COLO668 (cell line): ENCODE results near the gene CHSY1.

Experiments used
- DNase-seq: peaks from one replicate; lab custom pipeline; 2025; ENCODE audit not compliant: unreplicated experiment; lab: John Stamatoyannopoulos, UW

The CHSY1 gene

DNA sequence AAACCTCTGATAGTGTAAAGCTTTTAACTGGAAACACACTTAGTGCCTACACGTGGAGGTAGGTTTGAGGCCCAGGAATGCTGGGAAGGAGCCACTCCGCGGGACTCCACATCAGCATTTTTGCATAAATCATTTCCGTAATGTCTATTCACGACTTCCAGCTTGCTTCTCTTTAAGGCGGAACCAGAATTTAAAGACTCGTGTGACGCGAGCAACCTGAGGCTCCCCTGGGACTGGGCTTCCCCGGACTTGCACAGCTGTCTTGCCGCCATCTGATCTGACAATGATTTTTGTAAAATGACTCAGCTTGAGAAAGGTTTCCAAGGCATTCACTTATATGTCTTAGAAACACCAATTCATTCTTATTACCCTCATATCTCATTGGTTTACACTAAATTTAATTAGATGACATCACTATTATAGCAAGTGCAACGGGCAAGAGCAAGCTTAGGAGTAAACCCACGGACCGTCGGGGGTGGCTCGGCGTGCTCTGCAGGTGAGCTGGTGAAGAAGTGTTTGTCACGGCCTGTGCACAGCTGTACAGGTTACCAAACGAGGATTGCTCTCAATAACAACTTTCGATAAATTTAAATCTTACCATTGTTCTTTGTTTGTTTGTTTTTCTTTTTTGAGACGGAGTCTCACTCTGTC is 95.2 kb downstream of the CHSY1 start:
- DNase-seq = no peak

GRCh38 chr15:101156061-101156460 is 95.8 kb downstream of the CHSY1 start:
- DNase-seq = no peak

DNA sequence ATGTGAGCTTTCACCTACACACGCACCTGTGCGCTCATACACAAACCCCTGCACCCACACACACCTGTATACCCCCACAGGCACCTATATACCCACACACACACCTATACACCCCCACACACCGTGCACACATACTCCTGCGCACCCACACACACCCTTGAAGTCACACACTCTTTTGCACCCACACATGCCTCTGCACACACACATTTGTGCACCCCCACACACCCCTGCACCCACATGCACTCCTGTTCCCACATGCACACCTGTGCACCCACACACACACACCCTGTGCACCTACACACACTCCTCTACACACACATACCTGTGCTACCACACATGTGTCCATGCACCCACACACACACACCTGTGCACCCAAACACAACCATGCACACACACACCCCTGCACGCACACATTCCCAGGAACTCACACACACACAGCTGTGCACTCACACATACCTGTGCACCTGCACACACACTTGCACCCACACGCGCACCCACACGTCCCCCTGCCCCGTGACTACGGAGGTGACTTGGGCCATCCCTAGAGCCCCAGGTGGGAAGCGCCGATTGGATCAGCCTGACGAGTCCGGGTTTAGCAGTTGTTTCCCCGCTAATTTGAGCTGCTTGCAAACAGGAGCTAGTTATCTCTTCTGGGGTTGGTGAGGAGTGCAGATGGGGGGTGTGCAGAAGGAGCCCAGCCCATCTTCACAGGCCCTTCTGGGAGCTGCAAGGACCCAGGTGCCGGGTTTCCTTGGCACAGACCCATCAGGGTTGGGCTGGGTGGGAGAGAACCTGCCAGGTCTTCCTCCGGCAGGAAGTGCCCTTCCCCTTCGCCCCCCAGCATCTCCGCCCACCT is 97.8 kb downstream of the CHSY1 start:
- DNase-seq = no peak

GRCh38 chr15:101152914-101153313 is 98.9 kb downstream of the CHSY1 start:
- no peak for DNase-seq

DNA sequence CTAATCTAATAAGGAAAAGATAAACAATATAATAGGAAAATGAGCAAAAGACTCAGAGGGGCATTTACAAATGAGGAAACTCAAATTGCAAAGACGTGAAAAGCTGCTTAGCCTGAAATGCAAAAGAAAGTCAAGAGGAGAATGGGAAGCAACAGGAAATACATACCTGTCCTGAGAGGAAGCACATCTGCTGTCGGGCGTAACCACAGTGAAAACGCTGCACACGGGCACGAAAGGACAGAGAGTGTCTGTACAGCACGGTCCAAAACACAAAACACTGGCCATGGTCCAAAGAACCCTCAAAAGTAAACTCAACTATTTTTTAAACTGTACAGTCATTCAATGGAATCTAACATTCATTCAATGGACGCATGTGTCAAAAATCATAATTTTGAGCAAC is 100.6 kb downstream of the CHSY1 start:
- DNase-seq = no peak

GRCh38 chr15:101150723-101151040 is 101.2 kb downstream of the CHSY1 start:
- DNase-seq = no peak

DNA sequence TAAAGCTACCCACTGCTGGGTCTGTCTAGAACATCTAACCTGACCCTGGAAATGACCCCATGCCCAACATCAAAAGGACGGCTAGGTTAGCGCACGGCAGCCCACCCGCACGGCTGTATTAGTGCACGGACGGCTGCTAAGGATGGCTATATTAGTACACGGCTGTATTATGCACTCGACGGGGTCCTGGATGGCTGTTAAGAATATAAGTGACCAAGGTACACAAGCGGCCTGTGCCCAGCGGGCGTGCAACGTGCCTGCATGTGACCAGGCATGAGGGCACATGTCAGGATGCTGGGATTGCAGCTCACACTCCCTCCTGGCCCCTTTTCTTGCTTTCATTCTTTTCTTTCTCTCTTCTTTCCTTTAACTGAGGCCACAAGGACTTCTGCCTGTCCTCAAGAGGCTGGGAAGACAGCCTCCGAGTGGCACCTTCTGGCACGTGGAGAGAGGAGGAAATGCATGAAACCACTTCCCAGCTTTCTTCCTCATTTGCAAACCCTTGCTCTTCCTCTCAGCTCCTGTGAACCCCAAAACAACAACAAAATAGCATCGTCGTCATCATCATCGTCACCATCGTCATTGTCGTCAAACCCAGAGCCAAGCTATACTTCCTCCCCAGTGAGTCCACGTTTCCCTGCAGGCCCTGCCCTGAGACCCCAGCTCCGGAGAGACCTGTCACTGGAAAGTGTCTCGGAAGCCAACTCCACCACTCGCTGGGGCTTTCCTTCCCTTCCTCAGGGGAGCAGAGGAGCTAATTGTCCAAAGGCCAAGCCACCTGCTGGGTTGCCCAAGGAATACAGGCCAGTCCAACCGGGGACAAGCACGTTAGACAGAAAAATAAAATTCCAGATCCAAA is 101.8 kb downstream of the CHSY1 start:
- no peak for DNase-seq

- no peak for DNase-seq
These were observed 102.8 kb downstream of the CHSY1 start for GRCh38 chr15:101148881-101149664.

GRCh38 chr15:101148166-101148880 is 103.5 kb downstream of the CHSY1 start:
- DNase-seq = no peak

DNA sequence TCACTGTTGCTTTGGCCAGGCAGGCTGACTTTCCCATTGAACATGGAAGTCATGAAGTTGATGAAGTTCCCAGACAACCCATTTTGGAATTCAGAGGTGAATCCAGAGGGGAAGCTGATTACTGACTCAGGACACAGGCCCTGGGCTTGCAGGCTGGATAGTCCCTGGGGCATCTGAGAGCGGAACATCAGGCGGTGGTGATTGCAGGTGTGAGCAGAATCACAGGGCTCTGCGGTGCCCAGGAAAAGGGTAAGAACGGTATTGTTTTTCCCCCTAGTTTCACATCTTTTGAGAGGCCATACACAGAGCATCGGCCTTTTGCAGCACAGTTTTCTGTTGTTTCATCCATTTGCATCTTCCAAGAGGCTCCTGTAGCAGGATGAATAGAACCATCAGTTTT is 104.7 kb downstream of the CHSY1 start:
- DNase-seq = no peak

DNA sequence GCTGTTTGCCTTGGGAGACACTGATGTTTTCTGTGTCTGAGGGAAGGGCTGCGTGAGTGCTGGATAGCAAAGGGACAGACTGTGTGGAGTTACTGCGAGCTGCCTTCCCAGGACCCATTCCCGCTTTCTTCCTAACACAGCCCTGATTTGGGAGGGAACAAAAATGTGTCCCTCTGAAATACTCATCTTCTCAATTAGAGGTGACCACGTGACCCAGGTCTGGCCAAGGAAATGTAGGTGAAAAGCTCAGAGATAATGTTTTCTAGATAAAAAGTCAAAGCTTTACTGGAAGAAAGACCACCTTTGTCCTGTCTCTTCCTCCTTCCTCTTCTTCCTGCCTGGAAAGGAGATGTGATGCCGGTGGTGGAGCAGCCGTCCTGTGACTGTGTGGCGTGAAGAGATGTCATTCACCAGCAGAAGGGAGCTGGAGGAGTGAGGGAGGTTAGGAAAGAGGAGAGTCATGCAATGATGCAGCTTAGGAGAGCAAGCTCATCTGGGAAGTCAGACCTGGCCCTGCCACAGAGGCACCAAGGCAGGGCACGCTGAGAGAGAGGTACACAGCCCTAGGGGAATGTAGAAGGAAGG is 105.6 kb downstream of the CHSY1 start:
- DNase-seq = no peak

DNA sequence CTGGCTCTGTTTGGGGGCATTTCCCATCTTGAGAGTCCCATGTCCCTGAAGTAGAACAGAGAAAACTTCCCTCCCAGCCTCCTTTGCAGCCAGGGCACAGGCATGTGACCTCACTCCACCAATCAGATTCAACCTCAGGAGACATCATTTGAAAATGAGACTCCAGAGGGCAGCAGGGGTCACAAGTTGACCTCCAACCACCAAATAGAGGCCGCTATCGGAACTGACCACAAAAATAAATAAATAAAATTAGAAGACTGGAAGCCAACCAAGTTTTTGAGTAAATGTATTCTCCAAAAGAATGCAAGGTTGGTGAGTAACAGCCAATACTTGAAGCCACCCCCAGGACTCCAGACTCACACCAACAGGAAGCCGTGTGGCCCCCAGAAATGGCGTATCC is 106.5 kb downstream of the CHSY1 start:
- DNase-seq = no peak

DNA sequence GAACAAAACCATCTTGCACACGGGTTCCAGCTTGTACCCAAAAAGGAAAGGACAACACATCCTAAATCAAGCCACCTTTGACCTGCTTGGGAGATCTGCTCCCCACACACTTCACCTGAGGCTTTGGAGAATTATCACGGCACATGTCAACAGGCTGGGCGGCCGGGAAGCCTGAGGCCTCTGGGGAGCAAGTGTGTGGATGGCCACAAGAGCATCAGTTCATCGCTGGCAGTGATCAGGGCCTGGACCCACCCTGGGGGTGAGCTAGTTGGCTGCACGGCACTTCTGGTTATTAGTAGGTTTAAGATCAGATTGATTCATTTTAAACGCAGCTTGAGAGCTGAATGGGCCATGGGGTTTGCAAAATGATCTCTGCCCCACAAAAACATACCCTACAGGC is 108.5 kb downstream of the CHSY1 start:
- no peak for DNase-seq

DNA sequence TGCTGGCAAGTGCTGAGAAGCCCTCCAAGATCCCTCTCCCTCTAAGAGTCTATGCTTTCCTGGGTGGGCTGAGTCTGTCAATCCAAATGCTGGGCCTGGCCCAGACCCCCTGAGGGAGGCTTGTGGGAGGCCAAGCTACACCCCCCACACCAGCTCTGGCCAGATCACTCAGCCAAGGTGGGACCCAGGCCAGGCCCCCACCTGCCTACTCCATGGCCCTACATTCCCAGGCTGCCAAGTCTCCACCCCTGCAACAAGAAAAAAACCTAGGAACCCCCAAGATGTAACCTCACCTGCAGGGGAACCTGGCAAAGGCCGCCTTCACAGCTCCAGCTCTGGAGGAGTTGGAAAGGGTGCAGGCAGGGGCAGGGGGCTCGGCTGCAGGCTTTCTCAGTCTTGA is 109.1 kb downstream of the CHSY1 start:
- DNase-seq = no peak

DNA sequence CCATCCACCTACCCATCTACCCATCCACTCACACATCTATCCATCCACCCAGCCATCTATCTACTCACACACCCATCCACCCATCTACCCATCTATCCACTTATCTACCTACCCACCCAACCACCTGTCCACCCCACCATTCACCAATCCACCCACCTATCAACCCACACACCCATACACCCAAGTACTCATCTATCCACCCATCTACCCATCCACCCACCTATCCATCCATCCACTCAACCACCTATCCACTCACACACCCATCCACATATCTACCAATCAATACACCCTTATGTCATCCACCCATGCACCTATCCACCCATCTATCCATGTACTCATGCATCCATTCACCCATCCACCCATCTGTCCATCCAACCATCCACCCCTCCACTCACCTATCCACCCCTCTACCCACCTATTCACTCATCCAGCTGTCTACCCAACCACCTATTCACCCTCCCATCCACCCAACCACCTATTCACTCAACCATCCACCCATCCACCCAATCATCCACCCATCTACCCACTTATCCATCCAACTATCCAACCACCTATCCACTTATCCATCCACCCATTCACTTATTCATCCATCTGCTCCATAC is 109.8 kb downstream of the CHSY1 start:
- DNase-seq = no peak

DNA sequence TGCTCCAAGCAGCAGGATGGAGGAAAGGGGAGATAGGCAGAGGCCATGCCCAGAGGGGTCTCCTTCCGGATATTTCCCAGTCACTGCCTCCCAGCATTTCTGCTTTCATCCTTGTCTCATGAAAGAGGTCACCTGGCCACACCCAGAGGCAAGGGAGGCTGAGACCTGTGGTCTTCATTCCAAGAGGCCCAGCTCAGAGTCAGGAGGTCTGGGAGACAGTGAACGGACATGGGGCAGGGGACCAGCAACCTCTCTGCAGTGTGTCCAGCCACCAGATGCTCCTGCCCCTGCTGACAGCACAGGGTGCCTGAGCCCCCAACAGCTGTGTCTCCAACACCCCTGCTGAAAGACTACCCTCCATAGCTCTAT is 111.2 kb downstream of the CHSY1 start:
- no peak for DNase-seq

- DNase-seq = no peak
These were observed 111.7 kb downstream of the CHSY1 start for GRCh38 chr15:101139986-101140696.

- DNase-seq = no peak
These were observed 112.7 kb downstream of the CHSY1 start for GRCh38 chr15:101138913-101139880.
